Esophagus muscularis mucosa (tissue), 2 donors: ENCODE measurements around the gene ITPR2.

Source experiments
- EP300 ChIP-seq: sonication (generic); formaldehyde crosslinking; IDR thresholded peaks from one replicate; pipeline ENCODE4 v1.6.1; 2017; ENCODE audit warnings: antibody characterized with exemption
- POLR2A ChIP-seq: fragments of 450-650 bp; IDR thresholded peaks from one replicate; pipeline ENCODE4 v1.6.1; 2017; ENCODE audit warnings: antibody characterized with exemption, moderate library complexity, mild to moderate bottlenecking, low read depth

DNA sequence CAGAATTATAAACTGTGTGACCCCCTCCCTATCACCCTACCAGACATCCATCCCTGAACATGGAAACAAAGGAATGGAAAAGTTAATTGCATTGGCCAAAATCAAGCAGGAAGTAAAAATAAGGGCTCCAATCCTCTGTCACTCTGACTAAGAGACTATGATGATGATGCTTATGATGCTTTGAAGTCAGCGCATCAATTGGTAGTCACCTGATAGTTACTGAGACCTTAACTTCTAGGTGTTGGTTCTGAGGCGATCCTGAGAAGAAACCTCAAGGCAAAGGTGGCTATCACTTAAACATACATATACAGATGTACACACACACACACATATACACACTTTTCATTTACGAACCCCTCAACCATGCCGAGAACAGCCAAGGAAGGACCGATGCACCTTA lies 6.6 kb downstream of the ITPR2 start:
- TF ChIP-seq POLR2A (no peak), EP300 (no peak)
